Kidney epithelial cell (primary cell): ENCODE results near the gene ANTXR2. TPM values are rescaled to one million over a fixed set of nuclear protein-coding genes. Genes with fewer than 3 reads are reported as not detected.

Source experiments
- DNase-seq: peaks from one replicate; pipeline ENCODE4 v3.0.0-alpha.2; 2010; ENCODE audit warnings: low read depth
- H3K27me3 ChIP-seq: 2 replicates; pipeline ENCODE4 v1.6.0; 2011; ENCODE audit warnings: low read length; ENCODE audit not compliant: control insufficient read depth, insufficient read depth
- H3K36me3 ChIP-seq: 2 replicates; pipeline ENCODE4 v1.5.1; 2011; ENCODE audit warnings: low read length; ENCODE audit not compliant: control insufficient read depth, insufficient read depth
- H3K4me3 ChIP-seq: 2 replicates; pipeline ENCODE4 v1.5.1; 2011; ENCODE audit warnings: low read depth, mild to moderate bottlenecking, control low read depth, low read length
- CTCF ChIP-seq: IDR thresholded peaks from 2 replicates; pipeline ENCODE4 v1.5.1; 2011; ENCODE audit warnings: mild to moderate bottlenecking, moderate library complexity, low read length, control low read depth, inconsistent platforms; ENCODE audit not compliant: insufficient read depth, poor library complexity, severe bottlenecking
- total RNA-seq: library from RNA; depleted of rRNA; stranded (reverse); fragments of >200 nt; gene quantifications from 2 replicates; pipeline ENCODE4 v1.2.3, GENCODE V29; 2015

ANTXR2 gene
- total RNA-seq, 1 donor from 2014 or later = 32.7 TPM

- Histone ChIP-seq H3K36me3 (no peaks in the 10 kb centered on the region), H3K4me3 (no peak overlapping the region), H3K27me3 (no peaks in the 10 kb centered on the region)
- no peak for DNase-seq
- TF ChIP-seq CTCF = no peak
Observed at GRCh38 chr4:79958466-79959264, 114.4 kb downstream of the ANTXR2 start.

- no peaks in the 10 kb centered on the region for H3K36me3 ChIP-seq
- TF ChIP-seq CTCF = no peak
- no peak overlapping the region for H3K4me3 ChIP-seq
- no peak for DNase-seq
- H3K27me3 ChIP-seq = no peaks in the 10 kb centered on the region
Observed at GRCh38 chr4:79949178-79949577, 123.9 kb downstream of the ANTXR2 start.

- TF ChIP-seq CTCF = no peak
- no peak for DNase-seq
- Histone ChIP-seq H3K4me3 (no peak overlapping the region), H3K36me3 (no peaks in the 10 kb centered on the region), H3K27me3 (no peaks in the 10 kb centered on the region)
Observed at GRCh38 chr4:79948739-79949138, 124.3 kb downstream of the ANTXR2 start.

GRCh38 chr4:79948261-79948660 is 124.8 kb downstream of the ANTXR2 start:
- no peak for TF ChIP-seq CTCF
- H3K4me3 ChIP-seq = no peak overlapping the region

GRCh38 chr4:79947386-79947785 is 125.6 kb downstream of the ANTXR2 start:
- Histone ChIP-seq H3K4me3 (no peak overlapping the region), H3K36me3 (no peaks in the 10 kb centered on the region), H3K27me3 (no peaks in the 10 kb centered on the region)
- TF ChIP-seq CTCF = no peak
- DNase-seq = no peak

More at GRCh38 chr4:79948261-79948660, 124.8 kb downstream of the ANTXR2 start:
- H3K36me3 ChIP-seq = no peaks in the 10 kb centered on the region
- DNase-seq = no peak
- H3K27me3 ChIP-seq = no peaks in the 10 kb centered on the region

GRCh38 chr4:79935274-79935673 is 137.8 kb downstream of the ANTXR2 start:
- Histone ChIP-seq H3K27me3 (no peaks in the 10 kb centered on the region), H3K4me3 (no peak overlapping the region), H3K36me3 (no peaks in the 10 kb centered on the region)
- no peak for TF ChIP-seq CTCF
- no peak for DNase-seq
